ENCODE results near the gene POU3F1. TPM values are rescaled to one million over a fixed set of nuclear protein-coding genes. Genes with fewer than 3 reads are reported as not detected.

Gene POU3F1
- total RNA-seq, 1 experiment from 2014 or later: not detected

GRCh38 chr1:37999430-38000232, 47.0 kb downstream of the POU3F1 start:
- intact Hi-C loops (cut with micrococcal nuclease; ENCODE audit: unreplicated experiment): no loop called here
- no peaks in the 10 kb centered on the region for H3K27me3 ChIP-seq (replicated peaks; ENCODE audit: control insufficient read depth, insufficient read depth, low read length)
- no TSS peak for BruUV-seq (replicated peaks)
- Mint-ChIP-seq H3K36me3 (ENCODE audit: insufficient read depth, unreplicated experiment) (peaks cover 6% of the 10 kb centered on the region), H3K9me3 (ENCODE audit: unreplicated experiment) (no peaks in the 10 kb centered on the region), H3K27me3 (ENCODE audit: insufficient read depth, unreplicated experiment) (no peaks in the 10 kb centered on the region), H3K4me1 (ENCODE audit: low read depth, unreplicated experiment) (peaks cover 15% of the 10 kb centered on the region), H3K4me3 (ENCODE audit: unreplicated experiment) (no peak overlapping the region), H3K27ac (ENCODE audit: unreplicated experiment) (peak overlapping the region; percentile 84)
- no peaks in the 10 kb centered on the region for H3K9me3 ChIP-seq
- DNase-seq: no peak
- no peaks in the 10 kb centered on the region for H3K36me3 ChIP-seq (ENCODE audit: control insufficient read depth, insufficient read depth, low read length)
- no peak overlapping the region for H3K4me3 ChIP-seq (ENCODE audit: low read depth, low read length)
- H3K4me1 ChIP-seq: peaks cover 25% of the 10 kb centered on the region
- TF ChIP-seq, protein P1, sequence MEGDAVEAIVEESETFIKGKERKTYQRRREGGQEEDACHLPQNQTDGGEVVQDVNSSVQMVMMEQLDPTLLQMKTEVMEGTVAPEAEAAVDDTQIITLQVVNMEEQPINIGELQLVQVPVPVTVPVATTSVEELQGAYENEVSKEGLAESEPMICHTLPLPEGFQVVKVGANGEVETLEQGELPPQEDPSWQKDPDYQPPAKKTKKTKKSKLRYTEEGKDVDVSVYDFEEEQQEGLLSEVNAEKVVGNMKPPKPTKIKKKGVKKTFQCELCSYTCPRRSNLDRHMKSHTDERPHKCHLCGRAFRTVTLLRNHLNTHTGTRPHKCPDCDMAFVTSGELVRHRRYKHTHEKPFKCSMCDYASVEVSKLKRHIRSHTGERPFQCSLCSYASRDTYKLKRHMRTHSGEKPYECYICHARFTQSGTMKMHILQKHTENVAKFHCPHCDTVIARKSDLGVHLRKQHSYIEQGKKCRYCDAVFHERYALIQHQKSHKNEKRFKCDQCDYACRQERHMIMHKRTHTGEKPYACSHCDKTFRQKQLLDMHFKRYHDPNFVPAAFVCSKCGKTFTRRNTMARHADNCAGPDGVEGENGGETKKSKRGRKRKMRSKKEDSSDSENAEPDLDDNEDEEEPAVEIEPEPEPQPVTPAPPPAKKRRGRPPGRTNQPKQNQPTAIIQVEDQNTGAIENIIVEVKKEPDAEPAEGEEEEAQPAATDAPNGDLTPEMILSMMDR (IDR thresholded peaks at IDR 0.05; ENCODE audit: insufficient read depth in 1 of 2, low read depth in 1 of 2, low read length in 1 of 2, severe bottlenecking in 1 of 2, unreplicated experiment in 1 of 2): no peak
- POLR2A ChIA-PET: interaction anchor here (0.8 kb wide), 1 partner anchor 13 kb away, joined by 3 read pairs; the partner anchor contains the start of gene UTP11
- CTCF ChIA-PET: interaction anchor here (0.8 to 1.3 kb wide), 2 partner anchors 19 to 47 kb away, joined by 3 read pairs; partner anchors contain the start of gene POU3F1

DNA sequence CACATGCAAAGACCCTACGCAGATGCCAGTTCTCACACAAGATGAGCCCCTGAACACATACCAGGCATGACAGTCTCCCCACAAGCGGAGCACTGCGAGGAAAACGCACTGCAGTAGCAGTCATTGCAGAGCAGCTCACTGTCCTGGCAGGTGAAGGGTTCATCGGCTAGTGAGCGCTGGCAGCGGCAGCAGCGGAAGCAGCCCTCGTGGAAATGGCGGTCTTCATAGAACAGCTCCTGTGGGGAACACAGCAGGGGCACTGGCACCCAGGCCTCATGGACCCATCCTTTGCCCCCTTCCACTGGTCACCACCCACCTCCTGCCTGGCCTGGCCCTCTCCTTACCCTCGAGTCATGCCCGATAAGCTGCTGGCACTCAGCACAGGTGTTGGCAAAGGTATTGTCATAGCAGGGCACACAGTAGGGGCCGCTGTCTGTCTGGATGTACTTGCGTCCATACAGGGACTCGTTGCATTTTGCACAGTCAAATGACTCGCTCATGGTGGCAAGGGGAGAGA, 47.6 kb downstream of the POU3F1 start:
- Histone ChIP-seq H3K36me3 (ENCODE audit: control insufficient read depth, insufficient read depth, low read length) (no peaks in the 10 kb centered on the region), H3K9me3 (no peaks in the 10 kb centered on the region), H3K4me3 (ENCODE audit: low read depth, low read length) (no peak overlapping the region), H3K27me3 (replicated peaks; ENCODE audit: control insufficient read depth, insufficient read depth, low read length) (no peaks in the 10 kb centered on the region), H3K4me1 (peaks cover 25% of the 10 kb centered on the region)
- BruUV-seq (replicated peaks): no TSS peak
- no peak overlapping the region for H3K4me3 Mint-ChIP-seq (ENCODE audit: unreplicated experiment)
- H3K36me3 Mint-ChIP-seq (ENCODE audit: insufficient read depth, unreplicated experiment): peaks cover 6% of the 10 kb centered on the region
- no peaks in the 10 kb centered on the region for H3K9me3 Mint-ChIP-seq (ENCODE audit: unreplicated experiment)
- peak overlapping the region; percentile 84 for H3K27ac Mint-ChIP-seq (ENCODE audit: unreplicated experiment)
- no peaks in the 10 kb centered on the region for H3K27me3 Mint-ChIP-seq (ENCODE audit: insufficient read depth, unreplicated experiment)
- ChIA-PET CTCF (no interaction called here), POLR2A (no interaction called here)
- TF ChIP-seq, protein P1 (IDR thresholded peaks at IDR 0.05; ENCODE audit: insufficient read depth in 1 of 2, low read depth in 1 of 2, low read length in 1 of 2, severe bottlenecking in 1 of 2, unreplicated experiment in 1 of 2): no peak
- intact Hi-C loops (cut with micrococcal nuclease; ENCODE audit: unreplicated experiment): no loop called here
- peaks cover 9% of the 10 kb centered on the region for H3K4me1 Mint-ChIP-seq (ENCODE audit: low read depth, unreplicated experiment)
- no peak for DNase-seq

DNA sequence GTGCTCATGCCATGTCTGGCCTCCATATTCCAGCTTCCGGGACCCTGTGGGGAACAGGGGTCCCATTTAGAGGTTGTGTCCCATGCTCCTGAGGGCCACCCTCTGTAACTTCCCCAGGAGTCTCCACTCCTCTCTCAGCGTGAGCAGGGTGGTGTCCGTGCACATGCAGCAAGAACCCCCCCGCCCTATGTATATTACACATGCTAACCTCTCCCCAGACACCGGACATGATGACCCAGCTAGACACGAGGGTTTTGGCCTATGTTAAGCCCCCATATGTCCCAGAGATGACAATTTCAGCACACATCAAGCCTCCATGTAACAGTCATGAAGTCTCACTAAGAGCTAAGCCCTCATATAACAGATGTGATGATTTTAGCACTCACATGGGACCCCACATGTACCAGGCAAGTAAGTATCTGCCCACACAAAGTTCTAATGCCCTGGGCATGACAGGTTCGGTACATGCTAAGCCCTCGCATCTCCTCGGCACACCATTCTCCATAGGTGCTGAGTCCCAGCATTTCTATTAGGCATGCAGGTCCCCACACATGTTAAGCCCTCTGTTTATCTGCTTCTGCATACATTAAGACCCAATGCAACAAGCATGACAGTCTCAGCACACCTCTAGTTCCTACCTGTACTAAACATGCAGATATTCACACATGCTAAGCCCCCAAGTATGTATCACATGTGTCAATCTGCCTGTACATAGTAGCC, 48.3 kb downstream of the POU3F1 start:
- peaks cover 6% of the 10 kb centered on the region for H3K36me3 Mint-ChIP-seq (ENCODE audit: insufficient read depth, unreplicated experiment)
- BruUV-seq (replicated peaks): no TSS peak
- Histone ChIP-seq H3K9me3 (no peaks in the 10 kb centered on the region), H3K4me1 (peaks cover 25% of the 10 kb centered on the region), H3K27me3 (replicated peaks; ENCODE audit: control insufficient read depth, insufficient read depth, low read length) (no peaks in the 10 kb centered on the region), H3K36me3 (ENCODE audit: control insufficient read depth, insufficient read depth, low read length) (no peaks in the 10 kb centered on the region), H3K4me3 (ENCODE audit: low read depth, low read length) (no peak overlapping the region)
- H3K9me3 Mint-ChIP-seq (ENCODE audit: unreplicated experiment): no peaks in the 10 kb centered on the region
- POLR2A ChIA-PET: no interaction called here
- peaks cover 8% of the 10 kb centered on the region for H3K4me1 Mint-ChIP-seq (ENCODE audit: low read depth, unreplicated experiment)
- H3K27ac Mint-ChIP-seq (ENCODE audit: unreplicated experiment): no peak overlapping the region
- TF ChIP-seq, protein P1 (IDR thresholded peaks at IDR 0.05; ENCODE audit: insufficient read depth in 1 of 2, low read depth in 1 of 2, low read length in 1 of 2, severe bottlenecking in 1 of 2, unreplicated experiment in 1 of 2): no peak
- DNase-seq: no peak
- CTCF ChIA-PET: no interaction called here
- no peaks in the 10 kb centered on the region for H3K27me3 Mint-ChIP-seq (ENCODE audit: insufficient read depth, unreplicated experiment)
- intact Hi-C loops (cut with micrococcal nuclease; ENCODE audit: unreplicated experiment): no loop called here
- H3K4me3 Mint-ChIP-seq (ENCODE audit: unreplicated experiment): no peak overlapping the region
